GM12878 (cell line): ENCODE results near the gene COG4.

ENCODE experiments used
- USF1 ChIP-seq: IDR thresholded peaks from 2 replicates; pipeline ENCODE4 v1.6.1; 2011; ENCODE audit warnings: borderline replicate concordance, low read depth, mild to moderate bottlenecking, moderate library complexity, mixed read lengths, low read length; ENCODE audit not compliant: insufficient read depth; ENCODE audit errors: extremely low read length
- TF ChIP-seq, protein P1 (sequence below): IDR thresholded peaks from 2 replicates; pipeline ENCODE4 v1.6.1; 2011; ENCODE audit warnings: low read depth, mild to moderate bottlenecking, low read length, moderate library complexity, borderline replicate concordance; ENCODE audit errors: extremely low read depth

DNA sequence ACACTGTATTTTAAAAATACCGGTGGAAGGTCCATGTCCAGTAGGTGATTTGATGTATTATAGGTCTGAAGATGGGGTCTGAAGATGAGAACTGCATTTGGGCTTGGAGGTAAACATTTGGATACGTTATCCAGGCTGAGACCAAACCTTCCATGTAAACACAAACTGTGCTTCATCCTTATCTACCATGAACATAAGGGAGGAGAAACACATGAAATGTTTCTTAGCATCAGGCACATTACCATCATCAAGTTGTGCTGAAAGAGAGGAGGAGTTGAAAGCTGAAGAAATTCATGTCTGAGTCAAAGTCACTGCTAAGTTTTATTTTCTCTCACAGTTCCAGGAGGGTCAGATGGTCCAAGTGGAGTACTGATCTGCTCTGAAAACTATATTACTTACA is 11.6 kb upstream of the COG4 start:
- no peak for TF ChIP-seq USF1
- TF ChIP-seq, protein P1, sequence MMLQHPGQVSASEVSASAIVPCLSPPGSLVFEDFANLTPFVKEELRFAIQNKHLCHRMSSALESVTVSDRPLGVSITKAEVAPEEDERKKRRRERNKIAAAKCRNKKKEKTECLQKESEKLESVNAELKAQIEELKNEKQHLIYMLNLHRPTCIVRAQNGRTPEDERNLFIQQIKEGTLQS, result no peak
